Right hindlimb (tissue), 1 donor: Measurements from ENCODE around the gene SPACA9.

Experiments
- DNase-seq: peaks from one replicate; pipeline ENCODE4 v3.0.0-alpha.2; 2018

SPACA9 gene

GRCh38 chr9:132878695-132879456 is at the start of gene SPACA9:
Gene SPACA9 (plus strand): TSS chr9:132878898. CDS start chr9:132883948, 5,050 bp downstream.
- DNase-seq: peak; percentile 85

GRCh38 chr9:132832171-132832881 is 46.4 kb upstream of the SPACA9 start:
- DNase-seq: no peak

GRCh38 chr9:132833550-132834121 is 45.1 kb upstream of the SPACA9 start:
- DNase-seq: no peak

- DNase-seq: no peak
Measured at GRCh38 chr9:132834343-132834742, 44.4 kb upstream of the SPACA9 start.

GRCh38 chr9:132837501-132838286 is 41.0 kb upstream of the SPACA9 start:
- DNase-seq: no peak

GRCh38 chr9:132838291-132838690 is 40.4 kb upstream of the SPACA9 start:
- no peak for DNase-seq

GRCh38 chr9:132840980-132841379 is 37.7 kb upstream of the SPACA9 start:
- no peak for DNase-seq

- no peak for DNase-seq
Measured at GRCh38 chr9:132842124-132843044, 36.3 kb upstream of the SPACA9 start.

- DNase-seq: no peak
Measured at GRCh38 chr9:132846109-132846917, 32.4 kb upstream of the SPACA9 start.

- DNase-seq: no peak
Measured at GRCh38 chr9:132846918-132847515, 31.7 kb upstream of the SPACA9 start.

GRCh38 chr9:132849185-132849706 is 29.5 kb upstream of the SPACA9 start:
- no peak for DNase-seq

- DNase-seq: no peak
Measured at GRCh38 chr9:132853482-132853881, 25.2 kb upstream of the SPACA9 start.

GRCh38 chr9:132854832-132855231 is 23.9 kb upstream of the SPACA9 start:
- DNase-seq: no peak

GRCh38 chr9:132855904-132856303 is 22.8 kb upstream of the SPACA9 start:
- DNase-seq: no peak

- peak; percentile 75 for DNase-seq
Measured at GRCh38 chr9:132857031-132857430, 21.7 kb upstream of the SPACA9 start.

- peak; percentile 49 for DNase-seq
Measured at GRCh38 chr9:132857616-132858342, 20.9 kb upstream of the SPACA9 start.

- DNase-seq: no peak
Measured at GRCh38 chr9:132858751-132859150, 19.9 kb upstream of the SPACA9 start.

GRCh38 chr9:132861666-132862065 is 17.0 kb upstream of the SPACA9 start:
- no peak for DNase-seq

GRCh38 chr9:132862533-132862932 is 16.2 kb upstream of the SPACA9 start:
- DNase-seq: no peak

- no peak for DNase-seq
Measured at GRCh38 chr9:132863096-132863495, 15.6 kb upstream of the SPACA9 start.
